NCI-H526 treated with DMSO at 0.1 percent for 48 hours (cell line): Measurements from ENCODE around the gene LGALS9B.
"Not testable (repeated sequence)": the region's sequence is repeated elsewhere in the genome, so short reads cannot be mapped to it uniquely, and the experiment has no call there.

Experiments
- DNase-seq: peaks from one replicate; lab custom pipeline; 2025; lab: John Stamatoyannopoulos, UW

LGALS9B gene

GRCh38 chr17:20467447-20467846, at the start of gene LGALS9B:
TSS of gene LGALS9B (minus strand) at chr17:20467539. CDS start at chr17:20467470, 69 bp downstream.
- not testable (repeated sequence) for DNase-seq

GRCh38 chr17:20516986-20517385, 49.6 kb upstream of the LGALS9B start:
- not testable (repeated sequence) for DNase-seq

GRCh38 chr17:20515099-20515498, 47.8 kb upstream of the LGALS9B start:
- not testable (repeated sequence) for DNase-seq

GRCh38 chr17:20513539-20513938, 46.2 kb upstream of the LGALS9B start:
- not testable (repeated sequence) for DNase-seq

- not testable (repeated sequence) for DNase-seq
Measured at GRCh38 chr17:20512378-20512777, 45.0 kb upstream of the LGALS9B start.

- not testable (repeated sequence) for DNase-seq
Measured at GRCh38 chr17:20511778-20512177, 44.4 kb upstream of the LGALS9B start.

- not testable (repeated sequence) for DNase-seq
Measured at GRCh38 chr17:20505333-20505732, 38.0 kb upstream of the LGALS9B start.

GRCh38 chr17:20504388-20505066, 37.2 kb upstream of the LGALS9B start:
- not testable (repeated sequence) for DNase-seq

- not testable (repeated sequence) for DNase-seq
Measured at GRCh38 chr17:20501896-20502295, 34.6 kb upstream of the LGALS9B start.

GRCh38 chr17:20500346-20500745, 33.0 kb upstream of the LGALS9B start:
- DNase-seq, result not testable (repeated sequence)

- not testable (repeated sequence) for DNase-seq
Measured at GRCh38 chr17:20495420-20495819, 28.1 kb upstream of the LGALS9B start.

GRCh38 chr17:20494735-20495134, 27.4 kb upstream of the LGALS9B start:
- DNase-seq, result not testable (repeated sequence)

GRCh38 chr17:20494147-20494546, 26.8 kb upstream of the LGALS9B start:
- DNase-seq, result not testable (repeated sequence)

GRCh38 chr17:20492971-20493370, 25.6 kb upstream of the LGALS9B start:
- DNase-seq, result not testable (repeated sequence)

GRCh38 chr17:20492099-20492498, 24.8 kb upstream of the LGALS9B start:
- DNase-seq, result not testable (repeated sequence)

GRCh38 chr17:20484930-20485329, 17.6 kb upstream of the LGALS9B start:
- DNase-seq, result not testable (repeated sequence)

GRCh38 chr17:20479889-20480591, 12.7 kb upstream of the LGALS9B start:
- DNase-seq, result not testable (repeated sequence)

GRCh38 chr17:20477398-20478071, 10.2 kb upstream of the LGALS9B start:
- DNase-seq, result not testable (repeated sequence)

- DNase-seq, result not testable (repeated sequence)
Measured at GRCh38 chr17:20475137-20475831, 7.9 kb upstream of the LGALS9B start.

GRCh38 chr17:20474081-20474480, 6.7 kb upstream of the LGALS9B start:
- not testable (repeated sequence) for DNase-seq

- DNase-seq, result not testable (repeated sequence)
Measured at GRCh38 chr17:20469946-20470345, 2.6 kb upstream of the LGALS9B start.

GRCh38 chr17:20469107-20469506, 1.8 kb upstream of the LGALS9B start:
- DNase-seq, result not testable (repeated sequence)
